ENCODE results near the gene ALKBH3. TPM values are rescaled to one million over a fixed set of nuclear protein-coding genes. Genes with fewer than 3 reads are reported as not detected.

Gene ALKBH3
- total and polyA plus RNA-seq, 10 of the 15 experiments (the other 5 are each of a cell fraction or from before 2014, with no cell fraction given), result 22.1 to 50.8 (median 38.5) TPM

- ATAC-seq, result no peak
- Histone ChIP-seq H3K27me3 (replicated peaks in 1 of 2; ENCODE audit: control insufficient read depth in 2 of 2, insufficient read depth in 2 of 2, low read length in 1 of 2) (no peaks in the 10 kb centered on the region), H3K27ac (ENCODE audit: control insufficient read depth, insufficient read depth) (no peak overlapping the region), H3K79me2 (ENCODE audit: control insufficient read depth, insufficient read depth, low read length) (no peaks in the 10 kb centered on the region), H4K20me1 (ENCODE audit: control insufficient read depth, insufficient read depth) (no peaks in the 10 kb centered on the region), H3K9me3 (replicated peaks; ENCODE audit: control insufficient read depth, insufficient read depth, low read length) (no peaks in the 10 kb centered on the region), H3K4me1 (ENCODE audit: control insufficient read depth, insufficient read depth, low read length) (peaks cover 6% of the 10 kb centered on the region; the same call in 1 of the 2 replicates), H3K4me2 (ENCODE audit: control insufficient read depth, insufficient read depth) (no peak overlapping the region), H2AFZ (ENCODE audit: control insufficient read depth, low read depth, low read length) (no peak overlapping the region), H3K9ac (ENCODE audit: control insufficient read depth, insufficient read depth, low read length) (no peak overlapping the region), H3K36me3 (ENCODE audit: control insufficient read depth in 2 of 2, insufficient read depth in 2 of 2, low read length in 1 of 2) (peaks cover 5 to 24% of the 10 kb centered on the region in 2 experiments), H3K4me3 (no peak overlapping the region)
- WGBS (ENCODE audit: insufficient coverage, insufficient replicate concordance, low lambda C conversion rate, missing lambda C conversion rate), result 95% methylated on average over 2 of the region's 2 CpGs
- FAIRE-seq, result no peak
- in situ Hi-C loops (cut with MboI), result no loop called here
- CTCF ChIA-PET, result interaction anchor here (0.9 to 2.6 kb wide), 2 partner anchors 14 to 61 kb away, joined by 3 to 12 read pairs; no protein-coding TSS in a partner anchor
- intact Hi-C loops (cut with micrococcal nuclease; ENCODE audit: unreplicated experiment), result no loop called here
- POLR2A ChIA-PET, result no interaction called here
- SMC1A ChIA-PET (ENCODE audit: uncharacterized antibody, unreplicated experiment), result interaction anchor here (0.8 to 1.1 kb wide), 2 partner anchors 10 to 140 kb away, joined by 3 read pairs; no protein-coding TSS in a partner anchor
- RAD21 ChIA-PET (ENCODE audit: unreplicated experiment), result no interaction called here
- TF ChIP-seq TCF7 (IDR thresholded peaks at IDR 0.05; ENCODE audit: borderline replicate concordance) (no peak), JUNB (IDR thresholded peaks at IDR 0.05) (no peak), E2F4 (IDR thresholded peaks at IDR 0.05; ENCODE audit: low read depth, low read length) (no peak), MYC (IDR thresholded peaks at IDR 0.05; ENCODE audit: insufficient read depth, insufficient read length, insufficient replicate concordance, low read length, severe bottlenecking) (no peak), BRCA1 (IDR thresholded peaks at IDR 0.05; ENCODE audit: low read depth, low read length) (no peak), HDAC2 (IDR thresholded peaks at IDR 0.05) (no peak), PKNOX1 (IDR thresholded peaks at IDR 0.05) (no peak), CEBPB (IDR thresholded peaks at IDR 0.05; ENCODE audit: borderline replicate concordance in 1 of 2, low read depth in 2 of 2, low read length in 2 of 2) (no peak), RBBP5 (conservative IDR thresholded peaks at IDR 0.05) (no peak), MTA3 (IDR thresholded peaks at IDR 0.05; ENCODE audit: borderline replicate concordance, low read length) (no peak), HDAC6 (IDR thresholded peaks at IDR 0.05; ENCODE audit: unreplicated experiment) (no peak), SMARCA5 (IDR thresholded peaks at IDR 0.05) (no peak), NFXL1 (IDR thresholded peaks at IDR 0.05; ENCODE audit: borderline replicate concordance) (no peak), PBX3 (IDR thresholded peaks at IDR 0.05; ENCODE audit: insufficient replicate concordance, low read depth, low read length) (no peak), RFX5 (IDR thresholded peaks at IDR 0.05; ENCODE audit: low read depth, low read length) (no peak)
- TF ChIP-seq, protein P1, sequence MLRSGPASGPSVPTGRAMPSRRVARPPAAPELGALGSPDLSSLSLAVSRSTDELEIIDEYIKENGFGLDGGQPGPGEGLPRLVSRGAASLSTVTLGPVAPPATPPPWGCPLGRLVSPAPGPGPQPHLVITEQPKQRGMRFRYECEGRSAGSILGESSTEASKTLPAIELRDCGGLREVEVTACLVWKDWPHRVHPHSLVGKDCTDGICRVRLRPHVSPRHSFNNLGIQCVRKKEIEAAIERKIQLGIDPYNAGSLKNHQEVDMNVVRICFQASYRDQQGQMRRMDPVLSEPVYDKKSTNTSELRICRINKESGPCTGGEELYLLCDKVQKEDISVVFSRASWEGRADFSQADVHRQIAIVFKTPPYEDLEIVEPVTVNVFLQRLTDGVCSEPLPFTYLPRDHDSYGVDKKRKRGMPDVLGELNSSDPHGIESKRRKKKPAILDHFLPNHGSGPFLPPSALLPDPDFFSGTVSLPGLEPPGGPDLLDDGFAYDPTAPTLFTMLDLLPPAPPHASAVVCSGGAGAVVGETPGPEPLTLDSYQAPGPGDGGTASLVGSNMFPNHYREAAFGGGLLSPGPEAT (IDR thresholded peaks at IDR 0.05; ENCODE audit: low read depth), result no peak
- TF ChIP-seq, protein P2, sequence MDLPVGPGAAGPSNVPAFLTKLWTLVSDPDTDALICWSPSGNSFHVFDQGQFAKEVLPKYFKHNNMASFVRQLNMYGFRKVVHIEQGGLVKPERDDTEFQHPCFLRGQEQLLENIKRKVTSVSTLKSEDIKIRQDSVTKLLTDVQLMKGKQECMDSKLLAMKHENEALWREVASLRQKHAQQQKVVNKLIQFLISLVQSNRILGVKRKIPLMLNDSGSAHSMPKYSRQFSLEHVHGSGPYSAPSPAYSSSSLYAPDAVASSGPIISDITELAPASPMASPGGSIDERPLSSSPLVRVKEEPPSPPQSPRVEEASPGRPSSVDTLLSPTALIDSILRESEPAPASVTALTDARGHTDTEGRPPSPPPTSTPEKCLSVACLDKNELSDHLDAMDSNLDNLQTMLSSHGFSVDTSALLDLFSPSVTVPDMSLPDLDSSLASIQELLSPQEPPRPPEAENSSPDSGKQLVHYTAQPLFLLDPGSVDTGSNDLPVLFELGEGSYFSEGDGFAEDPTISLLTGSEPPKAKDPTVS (IDR thresholded peaks at IDR 0.05; ENCODE audit: low read depth, low read length), result no peak
- no TSS peak for BruUV-seq (replicated peaks)
- DNase-seq (ENCODE audit: low read depth, low spot score), result no peak
Observed at GRCh38 chr11:43903078-43903477, 22.4 kb downstream of the ALKBH3 start.

Measured in GM12878 (cell line).